ENCODE measurements around the gene ZFP36.

The ZFP36 gene

GRCh38 chr19:39385629-39386411, 20.8 kb upstream of the ZFP36 start:
- TF ChIP-seq YY1 (IDR thresholded peaks at IDR 0.05; ENCODE audit: insufficient read depth, insufficient read length) (no peak), ZNF274 (IDR thresholded peaks at IDR 0.05; ENCODE audit: low read depth, low read length) (no peak), SUZ12 (IDR thresholded peaks at IDR 0.05; ENCODE audit: extremely low read depth, insufficient read depth, insufficient read length) (no peak)
- Histone ChIP-seq H3K4me1 (ENCODE audit: insufficient read depth, insufficient read length) (peaks cover 3% of the 10 kb centered on the region), H3K9me3 (ENCODE audit: insufficient read depth, low read length) (no peaks in the 10 kb centered on the region), H3K4me3 (ENCODE audit: insufficient read length, low read depth) (no peak overlapping the region), H3K9ac (ENCODE audit: insufficient read length, low read depth) (no peak overlapping the region), H3K36me3 (ENCODE audit: insufficient read depth, insufficient read length, low read length) (peaks cover 78% of the 10 kb centered on the region), H3K27me3 (ENCODE audit: insufficient read depth, insufficient read length) (no peaks in the 10 kb centered on the region)
- no peak for DNase-seq (ENCODE audit: low read depth, low spot score)

GRCh38 chr19:39386557-39386956, 20.1 kb upstream of the ZFP36 start:
- Histone ChIP-seq H3K27me3 (ENCODE audit: insufficient read depth, insufficient read length) (no peaks in the 10 kb centered on the region), H3K4me1 (ENCODE audit: insufficient read depth, insufficient read length) (peaks cover 3% of the 10 kb centered on the region), H3K4me3 (ENCODE audit: insufficient read length, low read depth) (no peak overlapping the region), H3K9me3 (ENCODE audit: insufficient read depth, low read length) (no peaks in the 10 kb centered on the region), H3K9ac (ENCODE audit: insufficient read length, low read depth) (no peak overlapping the region), H3K36me3 (ENCODE audit: insufficient read depth, insufficient read length, low read length) (peaks cover 71% of the 10 kb centered on the region)
- TF ChIP-seq YY1 (IDR thresholded peaks at IDR 0.05; ENCODE audit: insufficient read depth, insufficient read length) (no peak), ZNF274 (IDR thresholded peaks at IDR 0.05; ENCODE audit: low read depth, low read length) (no peak), SUZ12 (IDR thresholded peaks at IDR 0.05; ENCODE audit: extremely low read depth, insufficient read depth, insufficient read length) (no peak)
- no peak for DNase-seq (ENCODE audit: low read depth, low spot score)

- Histone ChIP-seq H3K36me3 (ENCODE audit: insufficient read depth, insufficient read length, low read length) (peaks cover 66% of the 10 kb centered on the region), H3K9ac (ENCODE audit: insufficient read length, low read depth) (no peak overlapping the region), H3K4me3 (ENCODE audit: insufficient read length, low read depth) (no peak overlapping the region), H3K27me3 (ENCODE audit: insufficient read depth, insufficient read length) (no peaks in the 10 kb centered on the region), H3K9me3 (ENCODE audit: insufficient read depth, low read length) (no peaks in the 10 kb centered on the region), H3K4me1 (ENCODE audit: insufficient read depth, insufficient read length) (peaks cover 3% of the 10 kb centered on the region)
- TF ChIP-seq SUZ12 (IDR thresholded peaks at IDR 0.05; ENCODE audit: extremely low read depth, insufficient read depth, insufficient read length) (no peak), ZNF274 (IDR thresholded peaks at IDR 0.05; ENCODE audit: low read depth, low read length) (no peak), YY1 (IDR thresholded peaks at IDR 0.05; ENCODE audit: insufficient read depth, insufficient read length) (no peak)
- DNase-seq (ENCODE audit: low read depth, low spot score), result no peak
These were observed 18.0 kb upstream of the ZFP36 start for GRCh38 chr19:39388657-39389056.

- peak overlapping the region; percentile 92 for H3K9ac ChIP-seq (ENCODE audit: insufficient read length, low read depth)
- peaks cover 64% of the 10 kb centered on the region for H3K36me3 ChIP-seq (ENCODE audit: insufficient read depth, insufficient read length, low read length)
- no peaks in the 10 kb centered on the region for H3K27me3 ChIP-seq (ENCODE audit: insufficient read depth, insufficient read length)
- H3K4me1 ChIP-seq (ENCODE audit: insufficient read depth, insufficient read length), result peaks cover 3% of the 10 kb centered on the region
- peak overlapping the region; percentile 97 for H3K4me3 ChIP-seq (ENCODE audit: insufficient read length, low read depth)
- no peak for DNase-seq (ENCODE audit: low read depth, low spot score)
- H3K9me3 ChIP-seq (ENCODE audit: insufficient read depth, low read length), result no peaks in the 10 kb centered on the region
- no peak for TF ChIP-seq YY1 (IDR thresholded peaks at IDR 0.05; ENCODE audit: insufficient read depth, insufficient read length)
- no peak for TF ChIP-seq SUZ12 (IDR thresholded peaks at IDR 0.05; ENCODE audit: extremely low read depth, insufficient read depth, insufficient read length)
- TF ChIP-seq ZNF274 (IDR thresholded peaks at IDR 0.05; ENCODE audit: low read depth, low read length), result no peak
These were observed 16.8 kb upstream of the ZFP36 start for GRCh38 chr19:39389631-39390414.

- H3K9ac ChIP-seq (ENCODE audit: insufficient read length, low read depth), result peak overlapping the region; percentile 92
- no peaks in the 10 kb centered on the region for H3K9me3 ChIP-seq (ENCODE audit: insufficient read depth, low read length)
- H3K4me3 ChIP-seq (ENCODE audit: insufficient read length, low read depth), result peak overlapping the region; percentile 97
- no peaks in the 10 kb centered on the region for H3K4me1 ChIP-seq (ENCODE audit: insufficient read depth, insufficient read length)
- H3K36me3 ChIP-seq (ENCODE audit: insufficient read depth, insufficient read length, low read length), result peaks cover 64% of the 10 kb centered on the region
- no peak for DNase-seq (ENCODE audit: low read depth, low spot score)
- TF ChIP-seq ZNF274 (IDR thresholded peaks at IDR 0.05; ENCODE audit: low read depth, low read length), result no peak
- TF ChIP-seq YY1 (IDR thresholded peaks at IDR 0.05; ENCODE audit: insufficient read depth, insufficient read length), result no peak
- no peak for TF ChIP-seq SUZ12 (IDR thresholded peaks at IDR 0.05; ENCODE audit: extremely low read depth, insufficient read depth, insufficient read length)
- no peaks in the 10 kb centered on the region for H3K27me3 ChIP-seq (ENCODE audit: insufficient read depth, insufficient read length)
These were observed 16.2 kb upstream of the ZFP36 start for GRCh38 chr19:39390451-39390750.

GRCh38 chr19:39390751-39391437, 15.8 kb upstream of the ZFP36 start, which contains the start of the genes MED29 and PAF1:
Gene MED29, plus strand, starts transcription at chr19:39391378. Its CDS starts 45 bp downstream, at chr19:39391423.
Gene PAF1, minus strand, starts transcription at chr19:39391106. Its CDS starts 242 bp downstream, at chr19:39390864.
- Histone ChIP-seq H3K9me3 (ENCODE audit: insufficient read depth, low read length) (no peaks in the 10 kb centered on the region), H3K4me3 (ENCODE audit: insufficient read length, low read depth) (peak within 1 kb of the TSS; percentile 97), H3K4me1 (ENCODE audit: insufficient read depth, insufficient read length) (no peaks in the 10 kb centered on the region), H3K27me3 (ENCODE audit: insufficient read depth, insufficient read length) (no peaks in the 10 kb centered on the region), H3K36me3 (ENCODE audit: insufficient read depth, insufficient read length, low read length) (peaks cover 61% of the 10 kb centered on the region), H3K9ac (ENCODE audit: insufficient read length, low read depth) (peak within 1 kb of the TSS; percentile 94)
- peak; percentile 97 for DNase-seq (ENCODE audit: low read depth, low spot score)
- TF ChIP-seq YY1 (IDR thresholded peaks at IDR 0.05; ENCODE audit: insufficient read depth, insufficient read length) (peak; percentile 77), ZNF274 (IDR thresholded peaks at IDR 0.05; ENCODE audit: low read depth, low read length) (no peak)
